H1 (cell line): ENCODE measurements around the gene TRAP1.

Experiments
- CTCF ChIP-seq, 3 experiments: IDR thresholded peaks; 1 replicate in 2 of 3; 2 replicates in 1 of 3; pipeline versions ENCODE4 v1.5.1 to v1.6.1; 2011; ENCODE audit warnings: low read length in 3 of 3, mild to moderate bottlenecking in 3 of 3, inconsistent platforms in 2 of 3, low read depth in 1 of 3, moderate library complexity in 1 of 3; ENCODE audit not compliant: insufficient read depth in 1 of 3; ENCODE audit errors: control extremely low read depth in 1 of 3
- MAFK ChIP-seq: IDR thresholded peaks from 2 replicates; pipeline ENCODE4 v1.6.1; 2012; ENCODE audit warnings: low read depth, mild to moderate bottlenecking, improper control_type of control experiment, low read length
- POLR2A ChIP-seq, 2 experiments: IDR thresholded peaks; 1 replicate in 1 of 2; 2 replicates in 1 of 2; pipeline ENCODE4 v1.6.1; 2011; ENCODE audit warnings: low read depth in 2 of 2, low read length in 2 of 2, mild to moderate bottlenecking in 2 of 2; ENCODE audit errors: control extremely low read depth in 1 of 2
- POLR2AphosphoS5 ChIP-seq: IDR thresholded peaks from 2 replicates; pipeline ENCODE4 v1.6.1; 2011; ENCODE audit warnings: low read depth, low read length
- RXRA ChIP-seq: IDR thresholded peaks from 2 replicates; pipeline ENCODE4 v1.6.1; 2011; ENCODE audit warnings: low read depth, mild to moderate bottlenecking, low read length, moderate library complexity; ENCODE audit not compliant: insufficient read depth

GRCh38 chr16:3731126-3731935 lies 14.0 kb upstream of the TRAP1 start:
- TF ChIP-seq RXRA (no peak), POLR2AphosphoS5 (0 out of 2 replicates have a peak, but pooled peaks have one; percentile 12), CTCF (IDR thresholded peaks at IDR 0.05; ENCODE audit: control extremely low read depth in 1 of 3, insufficient read depth in 1 of 3, low read depth in 1 of 3, low read length in 3 of 3) (peak in 1 of 3 experiments; percentile 10; a peak in 1 of 4 replicates), POLR2A (IDR thresholded peaks at IDR 0.05; ENCODE audit: control extremely low read depth in 1 of 2, low read depth in 2 of 2, low read length in 2 of 2) (no peak), MAFK (no peak)
